ENCODE data around the gene PTGER2.

PTGER2 gene

DNA sequence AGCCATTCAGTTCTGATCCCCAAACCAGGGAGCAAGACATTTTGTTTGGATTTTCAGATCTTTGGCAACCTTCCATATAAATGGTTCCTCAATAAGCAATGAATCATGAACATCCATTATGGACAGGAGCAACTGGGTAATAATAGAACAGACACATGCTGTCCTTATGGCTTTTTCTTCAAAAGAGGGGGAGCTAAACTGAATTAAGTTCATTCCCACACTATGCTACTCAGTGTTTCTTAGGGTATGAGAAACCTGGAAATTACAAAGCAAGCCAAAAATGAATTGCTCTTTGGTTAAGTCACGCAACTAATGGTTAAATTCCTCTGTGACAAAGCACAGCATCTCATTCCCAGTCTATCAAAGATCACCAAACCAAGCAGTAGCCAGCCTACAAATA lies 51.0 kb downstream of the PTGER2 start:
- Histone ChIP-seq H3K36me3 (ENCODE audit: insufficient read depth, low read length) (no peaks in the 10 kb centered on the region), H3K9me3 (ENCODE audit: insufficient read depth, low read depth, low read length) (no peaks in the 10 kb centered on the region), H3K4me1 (ENCODE audit: insufficient read depth, low read length, poor library complexity, severe bottlenecking) (no peaks in the 10 kb centered on the region), H3K9ac (ENCODE audit: low read depth, low read length, poor library complexity, severe bottlenecking) (no peak overlapping the region), H3K4me2 (ENCODE audit: low read depth, low read length, poor library complexity, severe bottlenecking) (no peak overlapping the region), H3K9me2 (replicated peaks; ENCODE audit: low read depth, low read length) (no peaks in the 10 kb centered on the region), H2AFZ (ENCODE audit: low read length) (no peak overlapping the region), H4K20me1 (ENCODE audit: insufficient read depth, low read length, poor library complexity, severe bottlenecking) (no peaks in the 10 kb centered on the region), H3F3A (ENCODE audit: low read depth) (no peaks in the 10 kb centered on the region), H3K27me3 (ENCODE audit: insufficient read depth, low read length, poor library complexity, severe bottlenecking) (no peaks in the 10 kb centered on the region), H3K4me3 (ENCODE audit: low read length, poor library complexity, severe bottlenecking) (no peak overlapping the region), H3K79me2 (ENCODE audit: insufficient read depth, low read length) (no peaks in the 10 kb centered on the region)
- no peak for TF ChIP-seq CTCF (conservative IDR thresholded peaks at IDR 0.05; ENCODE audit: low read length)
- no peak for TF ChIP-seq EZH2phosphoT487 (IDR thresholded peaks at IDR 0.05; ENCODE audit: borderline replicate concordance)

GRCh38 chr14:52366796-52367315 lies 52.7 kb downstream of the PTGER2 start:
- Histone ChIP-seq H3K79me2 (ENCODE audit: insufficient read depth, low read length) (no peaks in the 10 kb centered on the region), H3K27me3 (ENCODE audit: insufficient read depth, low read length, poor library complexity, severe bottlenecking) (no peaks in the 10 kb centered on the region), H4K20me1 (ENCODE audit: insufficient read depth, low read length, poor library complexity, severe bottlenecking) (no peaks in the 10 kb centered on the region), H3K9me2 (replicated peaks; ENCODE audit: low read depth, low read length) (no peaks in the 10 kb centered on the region), H3K36me3 (ENCODE audit: insufficient read depth, low read length) (no peaks in the 10 kb centered on the region), H2AFZ (ENCODE audit: low read length) (no peak overlapping the region), H3F3A (ENCODE audit: low read depth) (no peaks in the 10 kb centered on the region), H3K4me1 (ENCODE audit: insufficient read depth, low read length, poor library complexity, severe bottlenecking) (no peaks in the 10 kb centered on the region), H3K4me2 (ENCODE audit: low read depth, low read length, poor library complexity, severe bottlenecking) (no peak overlapping the region), H3K9ac (ENCODE audit: low read depth, low read length, poor library complexity, severe bottlenecking) (no peak overlapping the region), H3K4me3 (ENCODE audit: low read length, poor library complexity, severe bottlenecking) (no peak overlapping the region), H3K9me3 (ENCODE audit: insufficient read depth, low read depth, low read length) (no peaks in the 10 kb centered on the region)
- TF ChIP-seq CTCF (conservative IDR thresholded peaks at IDR 0.05; ENCODE audit: low read length) (no peak), EZH2phosphoT487 (IDR thresholded peaks at IDR 0.05; ENCODE audit: borderline replicate concordance) (no peak)

GRCh38 chr14:52369305-52369801 lies 55.2 kb downstream of the PTGER2 start:
- no peaks in the 10 kb centered on the region for H3K27me3 ChIP-seq (ENCODE audit: insufficient read depth, low read length, poor library complexity, severe bottlenecking)
- no peaks in the 10 kb centered on the region for H3K9me3 ChIP-seq (ENCODE audit: insufficient read depth, low read depth, low read length)
- no peaks in the 10 kb centered on the region for H3K79me2 ChIP-seq (ENCODE audit: insufficient read depth, low read length)
- no peak overlapping the region for H3K4me3 ChIP-seq (ENCODE audit: low read length, poor library complexity, severe bottlenecking)
- H3K9me2 ChIP-seq (replicated peaks; ENCODE audit: low read depth, low read length), result no peaks in the 10 kb centered on the region
- H3K4me2 ChIP-seq (ENCODE audit: low read depth, low read length, poor library complexity, severe bottlenecking), result no peak overlapping the region
- H3K4me1 ChIP-seq (ENCODE audit: insufficient read depth, low read length, poor library complexity, severe bottlenecking), result no peaks in the 10 kb centered on the region
- no peak overlapping the region for H3K9ac ChIP-seq (ENCODE audit: low read depth, low read length, poor library complexity, severe bottlenecking)
- no peaks in the 10 kb centered on the region for H3F3A ChIP-seq (ENCODE audit: low read depth)
- no peak overlapping the region for H2AFZ ChIP-seq (ENCODE audit: low read length)
- H4K20me1 ChIP-seq (ENCODE audit: insufficient read depth, low read length, poor library complexity, severe bottlenecking), result no peaks in the 10 kb centered on the region
- H3K36me3 ChIP-seq (ENCODE audit: insufficient read depth, low read length), result no peaks in the 10 kb centered on the region
- TF ChIP-seq EZH2phosphoT487 (IDR thresholded peaks at IDR 0.05; ENCODE audit: borderline replicate concordance) (no peak), CTCF (conservative IDR thresholded peaks at IDR 0.05; ENCODE audit: low read length) (no peak)
